Skeletal muscle satellite cell (primary cell): ENCODE results near the gene CARHSP1.

ENCODE experiments used
- H3K27me3 ChIP-seq: 2 replicates; pipeline ENCODE4 v1.7.0; 2013; ENCODE audit warnings: low read length; ENCODE audit not compliant: control insufficient read depth, insufficient read depth
- H3K36me3 ChIP-seq: 2 replicates; pipeline ENCODE4 v1.7.0; 2013; ENCODE audit warnings: mild to moderate bottlenecking, control low read depth, low read length; ENCODE audit not compliant: insufficient read depth
- H3K4me1 ChIP-seq: 2 replicates; pipeline ENCODE4 v1.7.0; 2013; ENCODE audit warnings: low read length; ENCODE audit not compliant: control insufficient read depth, insufficient read depth
- H3K4me2 ChIP-seq: 2 replicates; pipeline ENCODE4 v1.7.0; 2013; ENCODE audit warnings: mild to moderate bottlenecking, low read length
- H3K4me3 ChIP-seq: 2 replicates; pipeline ENCODE4 v1.7.0; 2013; ENCODE audit warnings: low read length
- H3K9ac ChIP-seq: 2 replicates; pipeline ENCODE4 v1.7.0; 2013; ENCODE audit warnings: mild to moderate bottlenecking, low read depth, low read length, moderate library complexity
- H3K9me3 ChIP-seq: replicated peaks from 2 replicates; pipeline ENCODE4 v1.7.0; 2013; ENCODE audit warnings: mild to moderate bottlenecking, control low read depth, low read length

Gene CARHSP1

DNA sequence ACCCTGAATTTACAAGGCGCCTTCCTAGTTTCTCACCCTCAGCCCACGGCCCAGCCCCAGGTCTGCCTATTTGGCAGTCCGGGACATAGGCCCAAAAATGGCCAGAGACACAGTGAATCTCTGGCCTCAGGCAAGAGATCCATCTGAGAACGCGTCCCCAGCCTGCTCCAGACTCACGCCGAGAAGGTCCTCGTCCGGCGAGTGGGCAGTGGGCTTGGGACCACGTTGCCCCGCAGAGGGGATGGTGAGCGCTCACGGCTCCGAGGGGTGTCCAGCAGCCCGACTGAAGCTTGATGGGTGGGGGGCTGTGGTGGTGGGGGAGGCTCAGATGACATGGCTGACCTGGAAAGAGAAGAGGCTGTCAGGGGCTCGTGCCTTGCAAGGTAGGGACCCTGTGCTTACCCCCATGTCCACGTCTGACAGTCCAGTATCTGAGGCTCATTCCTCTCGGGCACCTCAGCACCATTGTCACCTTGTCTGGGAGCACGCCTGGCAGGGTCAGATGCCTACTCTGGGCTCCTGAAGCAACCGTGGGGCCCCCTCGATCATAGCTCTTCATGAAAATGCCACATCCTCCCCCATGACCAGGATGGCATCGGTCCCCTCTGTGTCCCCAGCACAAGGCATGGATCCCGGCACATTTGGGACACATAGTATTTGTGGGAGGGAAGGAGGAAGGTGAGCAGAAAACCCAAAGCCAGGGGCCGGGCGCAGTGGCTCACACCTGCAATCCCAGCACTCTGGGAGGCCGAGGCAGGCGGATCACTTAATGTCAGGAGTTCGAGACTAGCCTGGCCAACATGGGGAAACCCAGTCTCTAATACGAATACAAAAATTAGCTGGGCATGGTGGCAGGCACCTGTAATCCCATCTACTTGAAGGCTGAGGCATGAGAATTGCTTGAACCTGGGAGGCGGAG is 9.6 kb downstream of the CARHSP1 start:
- no peaks in the 10 kb centered on the region for H3K9me3 ChIP-seq
- peaks cover 42% of the 10 kb centered on the region for H3K36me3 ChIP-seq
- H3K27me3 ChIP-seq = no peaks in the 10 kb centered on the region
- no peak overlapping the region for H3K4me2 ChIP-seq
- no peak overlapping the region for H3K9ac ChIP-seq
- peaks cover 19% of the 10 kb centered on the region for H3K4me1 ChIP-seq
- no peak overlapping the region for H3K4me3 ChIP-seq

DNA sequence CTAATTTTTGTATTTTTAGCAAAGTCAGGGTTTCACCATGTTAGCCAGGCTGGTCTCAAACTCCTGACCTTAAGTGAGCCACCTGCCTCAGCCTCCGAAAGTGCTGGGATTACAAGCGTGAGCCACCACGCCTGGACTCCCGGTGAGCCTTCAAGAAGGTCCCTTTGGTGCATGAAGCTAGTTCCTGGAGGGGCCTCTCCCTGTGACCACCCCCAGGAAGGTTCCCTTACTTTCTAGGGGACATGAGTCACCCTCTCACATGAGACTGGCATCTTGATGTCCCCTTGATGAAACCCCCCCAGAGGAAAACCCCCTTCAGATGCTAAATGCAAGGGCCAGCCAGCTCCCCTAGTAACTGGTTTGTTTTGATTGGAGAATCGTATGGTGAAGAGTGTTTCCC is 12.8 kb downstream of the CARHSP1 start:
- Histone ChIP-seq H3K27me3 (no peaks in the 10 kb centered on the region), H3K4me2 (no peak overlapping the region), H3K9me3 (no peaks in the 10 kb centered on the region), H3K4me1 (peaks cover 9% of the 10 kb centered on the region), H3K36me3 (peaks cover 65% of the 10 kb centered on the region), H3K4me3 (no peak overlapping the region), H3K9ac (no peak overlapping the region)

DNA sequence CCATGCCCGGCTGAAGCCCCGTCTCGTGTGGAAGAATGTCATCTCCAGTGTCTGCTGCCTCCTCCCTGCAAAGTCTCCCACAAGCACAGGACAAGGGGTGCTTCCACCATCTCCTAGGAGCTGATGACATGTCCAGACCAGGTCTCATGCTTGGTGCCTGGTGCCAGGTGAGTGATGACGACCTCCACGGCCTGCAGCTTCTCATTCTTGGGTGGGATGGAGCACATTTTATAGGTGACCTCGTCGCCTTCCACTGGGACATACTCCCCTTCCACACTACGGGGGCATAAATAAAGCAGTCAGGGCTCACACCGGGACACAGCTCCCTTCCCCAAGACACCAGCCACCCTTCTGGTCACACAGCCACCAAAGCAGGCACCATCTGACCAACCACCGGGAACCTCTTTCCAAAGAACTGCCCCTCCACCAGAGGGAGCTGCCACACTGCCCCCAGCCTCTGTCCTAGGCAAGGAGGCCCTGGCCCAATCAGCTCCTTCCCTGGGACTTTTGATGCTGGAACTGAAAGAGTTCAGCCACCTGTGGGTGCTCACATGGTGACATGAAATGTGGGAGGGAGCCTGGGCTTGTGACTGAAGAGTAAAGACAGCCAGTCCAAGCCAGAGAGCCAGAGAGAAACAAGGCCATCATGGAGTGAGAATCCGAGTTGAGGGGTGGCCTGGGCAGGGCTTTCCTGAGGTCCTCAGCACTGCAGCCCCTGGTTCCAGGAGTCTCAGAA is 13.6 kb downstream of the CARHSP1 start:
- H3K4me3 ChIP-seq = no peak overlapping the region
- no peaks in the 10 kb centered on the region for H3K27me3 ChIP-seq
- H3K36me3 ChIP-seq = peaks cover 71% of the 10 kb centered on the region
- H3K4me2 ChIP-seq = no peak overlapping the region
- H3K9me3 ChIP-seq = no peaks in the 10 kb centered on the region
- peaks cover 13% of the 10 kb centered on the region for H3K4me1 ChIP-seq
- H3K9ac ChIP-seq = no peak overlapping the region

DNA sequence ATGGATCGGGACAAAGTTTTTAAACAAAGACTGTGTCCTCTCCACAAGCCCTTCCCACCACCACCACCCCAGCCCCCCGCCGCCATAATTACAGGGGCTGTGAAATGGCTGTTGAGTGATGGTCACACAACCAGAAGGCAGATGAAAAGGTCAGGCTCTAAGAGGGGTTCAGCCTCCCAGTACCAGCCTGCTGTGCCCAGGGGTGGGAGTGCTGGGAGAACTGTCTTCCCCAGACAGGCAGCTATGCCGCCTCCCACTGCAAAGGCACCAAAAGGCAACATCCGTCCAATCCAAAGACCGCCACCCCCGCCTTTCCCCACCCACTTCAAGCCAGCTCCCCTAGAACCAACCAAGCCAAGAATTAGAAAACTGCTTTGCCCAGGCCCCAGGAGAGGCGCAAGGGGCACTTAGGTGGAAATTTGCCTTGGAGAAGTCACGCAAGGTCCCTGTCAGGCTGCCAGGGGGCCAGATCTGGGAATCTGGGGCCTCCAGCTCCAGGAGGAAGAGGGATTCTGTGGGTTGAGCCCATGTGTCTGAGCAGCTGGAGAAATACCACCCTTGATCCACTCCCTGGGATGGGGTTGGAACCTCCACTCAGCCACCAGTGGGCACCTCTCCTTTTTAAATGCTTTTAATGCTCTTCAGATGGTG is 14.4 kb downstream of the CARHSP1 start:
- Histone ChIP-seq H3K36me3 (peaks cover 78% of the 10 kb centered on the region), H3K9ac (no peak overlapping the region), H3K9me3 (no peaks in the 10 kb centered on the region), H3K4me3 (no peak overlapping the region), H3K4me1 (peaks cover 17% of the 10 kb centered on the region), H3K4me2 (no peak overlapping the region), H3K27me3 (no peaks in the 10 kb centered on the region)

DNA sequence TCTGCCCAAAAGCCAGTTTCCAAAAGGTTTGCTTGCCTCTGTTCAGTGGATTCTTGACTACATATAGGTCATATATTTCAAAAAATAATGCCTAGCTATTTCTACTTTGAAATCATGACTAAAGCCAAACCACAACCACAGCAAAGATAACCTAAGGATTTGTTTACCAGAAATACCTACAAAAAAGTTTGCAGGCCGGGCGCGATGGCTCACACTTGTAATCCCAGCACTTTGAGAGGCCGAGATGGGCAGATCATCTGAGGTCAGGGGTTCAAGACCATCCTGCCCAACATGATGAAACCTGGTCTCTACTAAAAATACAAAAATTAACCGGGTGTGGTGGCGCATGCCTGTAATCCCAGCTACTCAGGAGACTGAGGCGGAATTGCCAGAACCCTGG is 15.2 kb downstream of the CARHSP1 start:
- H3K4me3 ChIP-seq = no peak overlapping the region
- no peaks in the 10 kb centered on the region for H3K27me3 ChIP-seq
- H3K9ac ChIP-seq = no peak overlapping the region
- H3K36me3 ChIP-seq = peaks cover 76% of the 10 kb centered on the region
- H3K9me3 ChIP-seq = no peaks in the 10 kb centered on the region
- H3K4me2 ChIP-seq = no peak overlapping the region
- H3K4me1 ChIP-seq = peaks cover 25% of the 10 kb centered on the region

DNA sequence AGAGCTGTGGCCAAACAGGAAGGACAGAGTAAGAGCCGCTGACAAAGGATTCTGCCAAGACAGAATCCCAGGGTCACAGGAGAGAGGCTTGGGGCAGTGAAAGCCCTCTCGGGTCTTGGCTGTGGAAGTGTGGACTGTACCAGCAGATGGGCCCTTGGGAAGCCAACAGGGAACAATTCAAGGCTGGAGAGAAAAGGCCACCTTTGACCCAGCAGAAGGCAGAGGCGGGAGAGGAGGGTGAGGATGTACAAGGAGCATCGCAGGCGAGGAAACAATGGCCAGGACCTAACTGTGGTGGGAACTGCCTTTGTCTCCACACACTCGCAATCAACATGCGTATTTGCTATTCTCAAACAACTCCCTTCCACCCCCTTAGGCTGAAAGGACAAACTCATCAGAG is 15.7 kb downstream of the CARHSP1 start:
- no peaks in the 10 kb centered on the region for H3K27me3 ChIP-seq
- no peak overlapping the region for H3K9ac ChIP-seq
- peaks cover 77% of the 10 kb centered on the region for H3K36me3 ChIP-seq
- H3K4me2 ChIP-seq = no peak overlapping the region
- peaks cover 29% of the 10 kb centered on the region for H3K4me1 ChIP-seq
- H3K9me3 ChIP-seq = no peaks in the 10 kb centered on the region
- H3K4me3 ChIP-seq = no peak overlapping the region

DNA sequence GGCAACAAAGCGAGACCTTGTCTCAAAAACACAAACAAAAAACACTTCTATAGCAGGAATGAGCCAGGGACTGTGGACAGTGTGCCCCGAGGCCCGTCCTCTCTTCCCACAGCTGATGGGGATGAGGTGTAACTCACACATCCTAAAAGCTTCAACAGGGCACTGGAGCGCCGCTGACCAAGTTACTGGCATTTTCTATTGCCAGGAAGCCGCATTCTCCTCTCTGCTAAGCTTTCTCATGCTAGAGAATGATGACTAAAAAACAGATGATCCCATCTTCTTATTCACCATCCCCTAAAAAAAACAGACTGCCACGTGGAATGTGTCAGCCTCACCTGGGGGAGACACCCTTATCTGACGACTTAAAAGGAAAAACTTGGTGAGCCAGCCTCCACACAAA is 16.3 kb downstream of the CARHSP1 start:
- Histone ChIP-seq H3K9ac (no peak overlapping the region), H3K36me3 (peaks cover 83% of the 10 kb centered on the region), H3K27me3 (no peaks in the 10 kb centered on the region)

DNA sequence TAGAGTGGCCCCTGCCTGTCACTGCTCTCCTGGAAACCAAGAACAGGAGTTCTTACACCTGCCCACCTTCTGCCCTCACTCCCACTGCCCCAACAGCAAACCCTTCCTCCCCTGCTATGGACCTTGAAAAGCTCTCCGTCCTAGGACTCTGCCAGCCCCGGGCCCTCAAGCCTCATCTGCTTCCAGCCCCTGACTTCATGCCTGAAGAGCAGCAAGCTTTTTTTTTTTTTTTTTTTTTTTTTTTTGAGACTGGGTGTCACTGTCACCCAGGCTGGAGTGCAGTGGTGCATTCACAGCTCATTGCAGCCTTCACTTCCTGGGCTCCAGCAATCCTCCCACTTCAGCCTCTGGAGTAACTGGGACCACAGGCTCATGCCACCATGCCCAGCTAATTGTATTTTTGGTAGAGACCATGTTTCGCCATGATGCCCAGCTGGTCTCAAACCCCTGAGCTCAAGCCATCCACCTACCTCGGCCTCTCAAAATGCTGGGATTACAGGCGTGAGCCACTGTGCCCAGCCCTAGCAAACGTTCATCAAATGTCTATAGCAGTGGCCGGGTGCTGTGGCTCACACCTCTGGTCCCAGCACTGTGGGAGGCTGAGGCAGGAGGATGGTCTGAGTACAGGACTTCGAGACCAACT is 16.9 kb downstream of the CARHSP1 start:
- H3K36me3 ChIP-seq = peaks cover 88% of the 10 kb centered on the region
- H3K4me3 ChIP-seq = no peak overlapping the region
- no peak overlapping the region for H3K4me2 ChIP-seq
- no peak overlapping the region for H3K9ac ChIP-seq
- no peaks in the 10 kb centered on the region for H3K27me3 ChIP-seq
- H3K9me3 ChIP-seq = no peaks in the 10 kb centered on the region
- H3K4me1 ChIP-seq = peaks cover 30% of the 10 kb centered on the region

More for the DNA sequence above, 16.3 kb downstream of the CARHSP1 start:
- no peaks in the 10 kb centered on the region for H3K9me3 ChIP-seq
- H3K4me1 ChIP-seq = peaks cover 30% of the 10 kb centered on the region
- H3K4me2 ChIP-seq = no peak overlapping the region
- H3K4me3 ChIP-seq = no peak overlapping the region

DNA sequence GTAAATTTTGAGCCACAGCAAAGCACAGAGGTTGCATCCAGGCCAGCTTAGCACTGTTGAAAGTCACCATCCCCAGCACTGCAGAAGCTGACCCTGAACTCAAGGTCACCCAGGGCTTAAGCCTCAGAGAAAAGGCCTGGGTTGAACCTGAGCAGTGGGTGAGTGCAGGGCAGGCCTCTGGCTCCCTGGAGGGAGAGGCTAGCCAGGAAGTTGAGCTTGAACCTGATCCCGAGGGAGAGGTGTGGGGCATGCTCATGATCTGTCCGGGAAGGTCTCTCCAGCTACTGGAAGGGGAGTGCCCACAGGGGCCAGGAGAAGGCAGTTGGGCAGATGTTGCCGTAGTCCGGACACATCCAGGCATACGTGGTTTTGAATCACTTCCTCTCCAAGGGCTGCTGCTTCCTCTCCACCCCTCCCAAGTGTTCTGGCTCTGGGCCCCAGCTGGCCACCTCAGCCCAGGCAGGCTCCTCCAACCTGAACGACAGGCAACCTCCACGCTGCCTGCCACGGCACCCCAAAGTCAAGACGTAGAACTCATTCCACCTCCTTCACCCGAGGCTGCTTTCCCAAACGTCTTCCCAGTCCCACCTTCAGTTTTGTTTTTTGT is 18.4 kb downstream of the CARHSP1 start:
- Histone ChIP-seq H3K9ac (peak overlapping the region; percentile 13), H3K36me3 (peaks cover 83% of the 10 kb centered on the region), H3K9me3 (no peaks in the 10 kb centered on the region), H3K27me3 (no peaks in the 10 kb centered on the region), H3K4me1 (peaks cover 30% of the 10 kb centered on the region), H3K4me3 (no peak overlapping the region), H3K4me2 (peak overlapping the region; percentile 56)

DNA sequence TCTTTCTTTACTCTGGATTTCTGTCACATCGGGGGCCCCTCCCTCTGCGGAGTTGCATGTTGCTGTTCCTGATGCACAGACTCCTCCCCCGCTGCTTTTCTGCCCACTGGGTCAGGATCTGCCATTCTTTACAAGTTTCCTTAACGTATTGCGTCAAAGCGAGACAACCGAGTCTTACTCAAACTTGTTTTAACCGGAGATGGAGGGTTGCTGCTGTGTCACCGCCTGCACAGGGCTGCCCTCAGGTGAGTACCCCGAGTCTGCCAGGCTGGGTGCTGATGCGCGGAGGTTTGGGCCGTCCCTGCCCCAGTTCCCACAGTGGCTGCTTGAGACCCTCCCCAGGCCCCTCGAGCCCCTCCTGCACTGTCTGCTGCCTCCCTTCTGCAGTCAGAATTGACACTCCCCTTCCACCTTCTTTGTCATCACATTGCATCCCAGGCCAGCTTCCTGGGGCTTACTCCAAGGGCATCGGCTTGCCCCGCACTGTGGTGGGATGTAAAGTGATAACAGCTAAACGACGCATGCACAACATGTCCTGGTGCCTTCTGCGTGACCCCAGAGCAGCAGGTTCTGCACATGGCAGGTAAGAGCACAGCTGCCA is 19.3 kb downstream of the CARHSP1 start:
- Histone ChIP-seq H3K9ac (no peak overlapping the region), H3K4me3 (no peak overlapping the region), H3K4me1 (peaks cover 30% of the 10 kb centered on the region), H3K9me3 (no peaks in the 10 kb centered on the region), H3K27me3 (no peaks in the 10 kb centered on the region), H3K36me3 (peaks cover 74% of the 10 kb centered on the region), H3K4me2 (peak overlapping the region; percentile 56)
